GM11168 (cell line): Measurements from ENCODE around the gene JAZF1.

ENCODE experiments used
- in situ Hi-C: fragments of 300-500 bp; cut with MboI; formaldehyde crosslinking; loops from one replicate; pipeline ENCODE4 v1.12.0; 2022; ENCODE audit warnings: low sequenced_read_pairs; ENCODE audit not compliant: unreplicated experiment

The JAZF1 gene

DNA sequence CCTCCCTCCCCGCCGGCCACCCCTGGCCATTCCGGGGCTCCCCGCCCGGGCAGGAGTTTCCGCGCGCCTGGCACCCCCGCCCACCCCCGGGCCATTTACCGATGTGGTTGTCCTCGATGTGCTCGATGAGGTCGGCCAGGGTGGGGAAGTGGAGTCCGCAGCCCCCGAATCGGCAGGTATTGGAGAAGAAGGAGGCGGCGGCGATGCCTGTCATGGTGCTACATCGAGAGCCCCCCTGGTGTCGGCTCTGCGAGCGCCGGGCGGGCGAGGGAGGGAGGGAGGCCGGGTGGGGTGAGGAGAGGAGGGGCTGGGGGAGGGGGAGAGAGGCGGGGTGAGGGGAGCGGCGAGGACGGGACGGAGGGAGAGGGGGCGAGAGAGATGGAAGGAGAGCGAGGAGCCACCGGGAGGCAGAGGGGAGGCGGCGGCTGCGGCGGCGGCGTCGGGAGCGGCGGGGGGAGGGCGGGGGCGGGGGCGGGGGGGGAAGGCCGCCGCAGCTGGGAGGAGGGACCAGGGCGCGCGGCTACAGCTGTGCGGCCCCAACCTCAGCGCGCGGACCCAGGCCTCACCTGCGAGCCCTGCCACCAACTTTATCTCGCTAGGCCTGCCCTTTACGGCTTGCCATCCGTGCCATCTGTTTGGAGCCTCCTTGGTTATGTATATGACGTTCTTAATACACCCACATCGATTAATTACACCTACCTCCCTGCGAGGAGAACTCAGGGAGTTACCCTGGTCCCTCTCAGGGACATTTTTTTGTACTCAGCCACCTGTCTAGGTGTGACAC is at the start of gene JAZF1:
Gene JAZF1 (minus strand): TSS at position 432 of the 784 bp plus-strand sequence.
- in situ Hi-C loops = no loop called here

DNA sequence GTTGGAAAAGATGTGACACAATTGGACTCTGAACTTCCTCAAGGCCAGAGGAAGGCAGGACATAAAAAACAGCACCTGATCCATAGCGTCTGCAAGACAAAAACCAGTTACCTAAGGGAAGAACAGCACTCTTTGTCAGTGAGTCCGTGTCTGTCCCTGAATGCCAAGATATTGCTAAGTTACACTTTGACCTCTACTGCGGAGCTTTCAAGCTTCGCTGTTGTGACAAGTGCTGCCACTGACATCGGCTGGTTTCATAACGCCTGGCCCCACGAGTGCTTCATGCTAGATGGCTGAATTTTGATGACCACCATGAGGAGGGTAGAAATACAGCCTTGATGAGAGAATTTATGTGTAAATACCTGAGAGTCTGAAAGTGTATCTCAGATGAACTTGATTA is 49.7 kb upstream of the JAZF1 start:
- in situ Hi-C loops = no loop called here

DNA sequence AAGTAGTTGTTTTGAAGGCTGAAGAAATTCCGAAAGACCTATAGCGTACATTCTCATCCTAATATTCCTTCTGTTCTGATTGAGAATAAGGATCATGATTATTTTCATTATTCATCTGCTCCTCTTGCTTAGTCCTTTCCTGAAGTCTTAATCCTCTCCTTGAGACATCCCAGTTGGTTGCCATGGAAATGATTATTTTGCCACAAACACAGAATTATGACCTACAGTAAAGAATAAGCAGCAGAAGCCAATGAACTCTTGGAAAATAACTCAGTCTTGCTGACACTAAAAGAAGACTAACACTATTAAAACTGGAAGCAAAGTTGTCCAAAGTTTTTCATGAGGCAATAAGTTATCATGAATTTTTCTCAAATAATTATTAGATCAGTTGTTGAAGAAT is 47.8 kb upstream of the JAZF1 start:
- in situ Hi-C loops = no loop called here

DNA sequence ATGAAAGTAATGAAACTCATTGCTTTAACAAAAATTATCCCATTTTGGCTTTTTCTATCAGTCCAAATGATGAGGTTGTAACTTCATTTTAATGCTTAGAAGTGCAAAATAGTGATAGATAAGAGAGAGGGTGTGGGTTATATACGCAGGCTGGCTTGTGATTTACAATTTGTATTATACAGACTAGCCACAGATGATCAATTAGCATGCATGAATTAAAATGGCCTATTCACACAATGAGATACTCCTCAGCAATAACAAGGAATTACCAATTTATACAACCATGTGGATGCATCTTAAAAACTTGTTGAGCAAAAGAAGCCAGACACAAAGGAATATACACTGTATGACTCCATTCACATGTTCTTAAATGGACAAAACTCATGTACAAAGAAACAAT is 45.4 kb upstream of the JAZF1 start:
- in situ Hi-C loops = no loop called here

DNA sequence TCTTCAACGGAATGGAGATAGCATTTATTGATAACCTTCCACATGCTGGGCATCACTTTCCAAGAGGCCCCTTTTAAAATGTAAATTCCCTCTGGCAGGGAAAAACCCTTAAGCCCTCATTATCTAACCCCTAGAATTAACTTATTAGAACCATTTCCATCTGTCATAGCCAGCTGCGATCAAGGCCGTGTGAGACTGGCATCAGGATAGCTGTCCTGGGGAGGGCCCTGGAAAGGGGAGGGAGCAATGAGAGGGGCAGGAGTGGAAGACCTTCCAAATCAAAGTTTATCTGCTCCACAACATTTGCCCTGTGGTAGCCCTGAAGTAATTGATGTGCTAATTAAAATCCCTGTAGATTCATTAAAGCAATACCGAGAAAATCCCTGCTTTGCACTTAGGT is 45.0 kb upstream of the JAZF1 start:
- in situ Hi-C loops = no loop called here

DNA sequence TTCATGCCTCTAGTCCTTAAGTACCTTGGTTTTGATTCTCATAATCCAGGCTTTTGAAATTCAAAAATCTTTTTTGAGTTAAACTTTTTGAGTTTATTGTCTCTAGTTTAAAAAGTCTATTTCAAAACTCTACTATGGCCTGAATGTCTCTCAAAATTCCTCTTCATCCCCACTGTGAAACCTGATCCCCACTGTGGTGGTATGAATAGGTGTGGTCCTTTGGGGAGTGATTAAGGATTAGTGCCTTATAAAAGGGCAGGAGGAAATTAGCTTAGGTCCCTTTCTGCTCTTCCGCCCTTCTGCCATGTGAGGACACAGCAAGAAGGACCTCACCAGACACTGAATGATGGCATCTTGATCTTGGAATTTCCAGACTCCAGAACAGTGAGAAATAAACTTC is 44.1 kb upstream of the JAZF1 start:
- in situ Hi-C loops = no loop called here

DNA sequence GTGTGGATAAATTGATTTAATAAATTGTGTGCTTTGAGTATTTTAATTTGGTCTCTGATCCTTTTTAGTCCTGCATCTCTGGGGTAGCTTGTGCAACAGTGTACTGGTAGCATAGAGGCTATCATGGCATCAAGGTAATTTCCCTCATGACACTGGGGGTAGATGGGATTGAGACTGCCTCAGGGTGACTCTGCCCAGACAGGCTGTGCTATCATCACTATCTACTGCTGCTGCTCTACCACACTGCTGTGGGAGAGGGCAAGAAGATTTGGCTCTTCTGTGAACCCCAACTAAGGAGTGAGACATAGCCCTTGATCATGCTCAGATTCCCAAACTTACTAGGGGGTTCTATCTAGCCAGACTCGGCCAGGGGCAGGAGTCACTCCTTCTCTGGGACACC is 43.6 kb upstream of the JAZF1 start:
- in situ Hi-C loops = no loop called here

DNA sequence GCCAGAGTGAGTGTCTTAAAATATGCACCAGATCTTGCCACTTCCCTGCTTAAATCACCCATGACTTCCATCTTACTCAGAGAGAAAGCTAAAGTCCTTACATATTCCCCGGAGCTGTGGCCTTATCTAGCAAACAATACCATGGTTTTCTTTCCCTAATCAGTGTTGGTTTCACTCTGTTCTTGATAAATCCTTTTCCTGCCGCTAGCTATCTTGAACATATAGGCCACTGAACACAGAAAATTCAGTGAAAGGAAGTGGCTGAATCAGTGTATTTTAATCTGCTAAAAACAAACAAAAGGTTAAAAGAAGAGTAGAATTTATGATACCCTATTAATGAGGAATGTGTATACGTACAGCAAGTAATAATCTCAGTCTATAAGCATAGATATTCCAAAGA is 42.0 kb upstream of the JAZF1 start:
- in situ Hi-C loops = no loop called here

DNA sequence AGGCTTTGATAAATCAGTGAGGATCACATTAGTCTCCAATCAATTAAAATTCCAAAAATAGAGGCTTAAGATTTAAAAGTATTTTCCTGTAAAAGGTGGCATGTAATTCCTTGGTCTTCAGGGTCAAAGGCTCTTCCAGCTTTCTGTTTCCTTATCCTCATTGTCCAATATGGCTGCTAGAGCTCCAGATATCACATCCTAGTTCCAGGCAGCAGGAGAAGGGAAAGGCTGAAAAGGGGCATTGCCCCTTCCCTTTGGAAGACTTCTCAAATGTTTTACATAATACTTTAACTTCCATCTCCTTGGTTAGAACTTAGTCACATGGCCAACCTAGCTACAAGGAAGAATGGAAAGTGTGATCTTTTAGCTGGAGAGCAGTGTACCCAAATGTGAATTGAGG is 39.2 kb upstream of the JAZF1 start:
- in situ Hi-C loops = no loop called here

DNA sequence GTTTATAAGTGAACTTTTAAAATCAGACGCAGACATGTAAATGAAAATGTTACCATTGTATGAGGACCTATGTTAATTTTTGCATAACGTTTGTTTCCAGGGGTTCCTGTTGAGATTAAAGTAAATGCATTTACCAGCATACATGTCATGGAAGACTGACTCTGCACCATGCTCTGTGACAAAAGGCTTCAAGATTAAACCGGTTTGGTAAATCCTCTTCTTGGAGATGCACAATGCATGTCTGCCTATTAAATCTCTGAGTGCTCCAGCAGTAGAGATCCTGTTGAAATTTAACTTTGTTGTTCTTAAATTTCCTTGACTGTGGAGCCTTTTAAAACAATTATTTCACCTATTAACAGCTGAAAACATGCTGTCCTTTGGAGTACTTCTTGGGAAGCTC is 36.5 kb upstream of the JAZF1 start:
- in situ Hi-C loops = no loop called here

DNA sequence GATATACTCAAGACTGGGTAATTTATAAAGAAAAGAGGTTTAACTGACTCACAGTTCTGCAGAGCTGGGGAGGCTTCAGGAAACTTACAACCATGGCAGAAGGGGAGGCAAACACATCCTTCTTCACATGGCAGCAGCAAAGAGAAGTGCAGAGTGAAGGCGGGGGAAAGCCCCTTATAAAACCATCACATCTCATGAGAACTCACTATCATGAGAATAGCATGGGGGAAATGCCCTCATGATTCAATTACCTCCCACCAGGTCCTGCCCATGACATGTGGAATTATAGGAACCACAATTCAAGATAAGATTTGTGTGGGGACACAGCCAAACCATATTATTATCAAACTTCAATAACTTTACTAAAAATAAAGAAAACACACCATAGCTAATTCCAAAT is 30.4 kb upstream of the JAZF1 start:
- in situ Hi-C loops = no loop called here

DNA sequence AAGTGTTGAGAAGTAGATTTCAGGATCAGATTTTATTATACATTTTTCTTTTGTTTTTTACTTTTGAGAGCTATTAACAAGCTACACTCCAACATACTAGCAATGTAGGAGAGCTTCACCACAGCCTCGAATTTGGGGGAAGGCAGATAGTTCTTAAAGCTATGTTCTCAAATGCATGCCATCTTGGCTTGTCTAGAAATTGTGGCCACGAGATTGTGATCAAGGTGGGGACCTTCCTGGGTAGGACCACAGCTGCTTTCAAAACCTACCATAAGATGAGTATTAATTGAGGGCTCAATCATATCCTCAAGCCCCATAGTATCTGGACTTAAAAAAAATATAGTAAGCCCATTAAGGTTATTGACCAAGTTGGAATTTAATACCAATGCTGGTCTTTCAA is 27.9 kb upstream of the JAZF1 start:
- in situ Hi-C loops = no loop called here

DNA sequence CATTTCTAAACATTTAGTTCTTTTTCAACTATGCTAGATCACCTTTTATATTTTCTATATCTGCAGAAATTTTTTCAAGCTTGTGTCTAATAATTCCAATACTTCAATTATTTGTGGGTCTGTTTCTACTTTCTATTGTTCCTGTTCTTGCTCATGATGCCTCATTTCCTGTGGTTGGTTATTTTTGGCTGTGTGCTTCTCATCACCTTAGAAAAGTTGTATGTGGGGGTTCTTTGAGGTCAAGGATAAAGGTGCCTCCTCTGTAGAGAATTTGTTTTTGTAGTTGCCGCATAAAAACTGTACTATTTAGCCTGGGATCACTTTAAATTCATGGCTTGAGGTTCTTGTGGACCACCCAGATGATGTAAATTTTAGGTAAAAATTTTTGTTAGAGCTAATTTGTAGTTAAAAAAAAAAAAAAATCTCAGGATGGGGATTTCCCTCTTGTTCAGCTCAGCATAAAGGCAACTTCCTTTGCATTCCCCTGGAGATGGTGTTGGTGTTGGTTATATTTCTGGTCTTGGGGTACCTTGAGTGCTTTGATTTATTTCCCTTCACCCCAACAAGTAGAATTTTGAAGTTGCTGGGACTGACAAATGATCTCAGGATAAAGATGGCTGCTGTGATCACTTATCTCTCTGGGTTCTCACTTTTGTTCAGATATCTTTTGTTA is 27.0 kb upstream of the JAZF1 start:
- in situ Hi-C loops = no loop called here

DNA sequence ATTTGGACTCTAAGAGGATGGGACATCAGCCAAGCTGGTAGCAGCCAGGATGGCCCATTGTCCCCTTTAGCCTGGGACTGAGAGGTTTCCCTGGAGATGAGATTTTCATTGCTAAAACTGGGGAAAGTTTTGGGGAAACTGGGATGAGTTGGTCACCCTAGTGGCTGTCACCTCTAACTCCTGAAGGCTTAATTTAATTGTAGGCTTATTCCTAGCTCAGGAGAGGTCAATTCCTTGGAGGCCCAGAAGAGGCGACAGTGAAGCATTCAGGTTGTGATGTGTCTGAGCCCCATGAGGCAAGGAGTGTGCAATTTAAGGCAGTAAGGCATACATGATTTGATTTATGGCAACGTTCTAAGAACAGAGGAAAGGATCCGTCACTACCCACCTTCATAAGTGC is 24.9 kb upstream of the JAZF1 start:
- in situ Hi-C loops = no loop called here

DNA sequence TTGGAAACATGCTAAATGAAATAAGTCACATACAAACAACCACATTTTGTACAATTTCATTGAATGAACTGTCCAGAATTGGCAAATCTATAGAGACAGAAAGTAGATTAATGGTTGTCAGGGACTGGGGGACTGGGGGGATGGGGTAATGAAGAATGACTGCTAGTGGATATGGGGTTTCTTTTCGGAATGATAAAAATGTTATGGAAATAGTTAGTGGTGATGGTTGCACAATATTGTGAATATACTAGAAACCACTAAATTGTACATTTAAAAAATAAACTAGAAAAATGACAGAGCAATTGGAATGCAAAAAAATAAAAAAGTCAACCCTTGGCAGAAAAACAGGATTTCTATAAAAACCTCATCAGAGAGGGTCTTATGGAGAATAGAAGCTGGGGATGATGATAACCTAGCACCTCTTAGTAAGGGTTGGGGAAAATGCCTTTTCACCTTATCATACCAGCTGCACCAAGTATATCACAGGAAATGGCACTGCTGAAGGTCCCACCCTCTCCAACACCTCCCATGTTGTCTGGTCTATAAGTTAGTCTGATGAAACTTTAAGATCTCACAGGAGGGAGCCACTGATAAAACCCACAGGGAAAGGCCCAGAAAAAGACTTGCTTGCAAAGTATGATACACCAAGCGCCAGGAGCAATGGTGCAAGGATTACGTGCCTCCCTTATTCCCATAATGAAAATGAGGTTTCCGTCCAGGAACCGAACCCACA is 23.1 kb upstream of the JAZF1 start:
- in situ Hi-C loops = no loop called here

DNA sequence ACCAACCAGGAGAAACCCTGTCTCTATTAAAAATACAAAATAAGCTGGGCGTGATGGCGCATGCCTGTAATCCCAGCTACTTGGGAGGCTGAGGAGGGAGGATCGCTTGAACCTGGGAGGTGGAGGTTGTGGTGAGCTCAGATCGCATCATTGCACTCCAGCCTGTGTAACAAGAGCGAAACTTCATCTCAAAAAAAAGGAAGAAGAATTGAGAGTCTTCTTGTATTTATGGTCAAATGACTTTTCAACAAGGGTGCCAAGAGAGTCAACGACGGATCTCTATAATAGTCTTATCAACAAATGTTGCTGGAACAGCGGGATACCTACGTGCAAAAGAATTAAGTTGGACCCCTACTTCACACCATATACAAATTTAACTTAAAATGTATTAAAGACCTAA is 21.6 kb upstream of the JAZF1 start:
- in situ Hi-C loops = no loop called here

DNA sequence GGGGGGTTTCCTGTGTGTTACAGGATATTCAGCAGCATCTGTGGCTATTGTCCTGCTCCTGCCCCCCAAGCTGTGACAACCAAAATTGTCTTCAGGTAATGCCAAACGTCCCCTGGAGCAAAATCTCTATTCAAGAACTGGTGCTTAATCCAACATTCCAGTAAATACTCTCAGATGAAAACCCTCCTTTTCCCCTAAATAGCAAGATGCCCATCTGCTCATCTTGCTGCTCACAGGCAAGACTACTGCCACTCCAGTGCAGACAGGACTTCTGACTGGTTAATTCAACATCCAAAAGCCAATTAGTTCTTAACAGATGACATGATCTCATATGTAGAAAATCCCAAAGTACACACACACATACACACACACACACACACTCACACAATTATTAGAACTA is 20.5 kb upstream of the JAZF1 start:
- in situ Hi-C loops = no loop called here

DNA sequence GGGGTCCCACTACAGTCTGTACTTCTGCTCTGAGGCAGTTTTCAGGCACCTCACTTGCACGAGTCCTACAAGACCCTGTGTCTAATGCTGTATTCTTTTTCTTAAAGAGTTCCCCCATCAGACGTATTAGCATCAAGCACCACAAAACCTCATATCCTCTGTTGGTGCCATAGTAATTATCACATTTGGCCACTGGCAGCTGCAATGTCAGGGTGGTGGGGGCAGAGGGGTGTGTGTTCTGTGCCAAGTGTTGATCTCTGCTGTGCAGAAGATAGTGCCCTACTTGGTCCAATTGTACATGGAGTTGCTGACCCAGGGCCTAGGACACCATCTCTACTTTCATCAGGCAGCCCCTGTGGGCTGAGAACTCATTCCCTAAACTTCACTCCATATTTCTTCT is 20.0 kb upstream of the JAZF1 start:
- in situ Hi-C loops = no loop called here

DNA sequence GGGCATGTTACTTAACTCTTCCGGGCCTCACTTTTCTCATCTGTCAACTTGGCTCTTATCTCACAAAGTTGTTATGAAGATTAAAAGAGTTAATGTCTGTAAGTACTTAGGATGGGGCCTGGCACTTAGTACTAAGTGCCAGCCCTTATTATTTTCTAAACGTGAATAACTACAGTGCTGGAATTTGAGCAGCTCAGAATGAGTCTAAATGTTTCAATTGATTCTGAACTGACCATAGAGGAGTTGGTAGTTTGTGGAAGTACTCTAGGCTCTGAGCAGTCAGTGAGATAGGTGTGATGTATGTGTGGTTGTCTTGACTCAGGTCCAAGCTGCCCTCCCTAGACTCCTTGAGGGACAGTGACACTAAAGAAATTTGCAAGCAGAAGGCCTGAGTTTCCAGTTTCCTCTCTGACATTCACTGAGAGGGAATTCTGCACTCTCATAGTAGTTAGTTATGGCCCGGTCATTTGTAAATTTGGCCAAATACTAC is 18.5 kb upstream of the JAZF1 start:
- in situ Hi-C loops = no loop called here

DNA sequence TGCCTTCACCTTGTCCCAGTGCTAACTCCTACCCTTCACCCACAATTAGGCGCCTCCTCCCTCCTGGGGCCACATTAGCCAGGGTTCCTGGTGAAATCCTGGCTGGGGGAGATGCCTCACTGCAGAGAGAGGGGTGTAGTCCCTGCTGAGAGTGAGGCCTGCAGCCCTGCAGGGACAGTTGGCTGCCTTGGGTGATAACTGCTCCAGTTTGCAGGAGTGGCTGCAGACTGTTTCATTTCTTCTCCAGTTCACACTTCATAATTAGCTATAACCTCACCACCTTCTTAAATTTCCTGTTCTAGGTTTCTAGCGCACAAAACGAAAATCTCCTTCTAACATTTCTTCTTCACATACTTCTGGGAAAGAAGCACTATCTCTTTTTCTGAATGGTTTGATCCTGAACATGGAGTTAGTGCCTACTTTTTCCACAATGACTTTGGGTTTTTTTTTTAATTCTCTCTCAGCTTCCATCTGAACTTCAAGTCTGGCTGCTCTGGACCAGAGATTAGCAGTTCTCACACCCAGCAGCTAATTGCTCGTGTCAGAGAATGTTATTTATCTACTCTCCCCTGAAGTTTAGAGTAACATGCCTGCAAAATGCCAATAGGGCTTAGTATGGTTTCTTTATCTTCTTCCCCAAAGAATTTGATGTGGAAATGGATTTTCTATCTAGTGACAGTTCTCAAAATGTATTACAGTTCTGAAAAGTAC is 15.5 kb upstream of the JAZF1 start:
- in situ Hi-C loops = no loop called here
